Measurements from ENCODE around the gene RPA4.
A peak's percentile ranks its signal among the peaks of the same experiment; 100 is the strongest.
"Not testable (repeated sequence)": the region's sequence is repeated elsewhere in the genome, so short reads cannot be mapped to it uniquely, and the experiment has no call there.

The RPA4 gene, protein sequence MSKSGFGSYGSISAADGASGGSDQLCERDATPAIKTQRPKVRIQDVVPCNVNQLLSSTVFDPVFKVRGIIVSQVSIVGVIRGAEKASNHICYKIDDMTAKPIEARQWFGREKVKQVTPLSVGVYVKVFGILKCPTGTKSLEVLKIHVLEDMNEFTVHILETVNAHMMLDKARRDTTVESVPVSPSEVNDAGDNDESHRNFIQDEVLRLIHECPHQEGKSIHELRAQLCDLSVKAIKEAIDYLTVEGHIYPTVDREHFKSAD

GRCh38 chrX:96883608-96884007 lies at the start of gene RPA4:
Gene RPA4, plus strand, starts transcription at chrX:96883908. Its CDS starts 403 bp downstream, at chrX:96884311.
- DNase-seq (ENCODE audit: low spot score): no peak

- no peak for DNase-seq (ENCODE audit: low spot score)
These were observed 49.6 kb upstream of the RPA4 start for GRCh38 chrX:96834137-96834536.

DNA sequence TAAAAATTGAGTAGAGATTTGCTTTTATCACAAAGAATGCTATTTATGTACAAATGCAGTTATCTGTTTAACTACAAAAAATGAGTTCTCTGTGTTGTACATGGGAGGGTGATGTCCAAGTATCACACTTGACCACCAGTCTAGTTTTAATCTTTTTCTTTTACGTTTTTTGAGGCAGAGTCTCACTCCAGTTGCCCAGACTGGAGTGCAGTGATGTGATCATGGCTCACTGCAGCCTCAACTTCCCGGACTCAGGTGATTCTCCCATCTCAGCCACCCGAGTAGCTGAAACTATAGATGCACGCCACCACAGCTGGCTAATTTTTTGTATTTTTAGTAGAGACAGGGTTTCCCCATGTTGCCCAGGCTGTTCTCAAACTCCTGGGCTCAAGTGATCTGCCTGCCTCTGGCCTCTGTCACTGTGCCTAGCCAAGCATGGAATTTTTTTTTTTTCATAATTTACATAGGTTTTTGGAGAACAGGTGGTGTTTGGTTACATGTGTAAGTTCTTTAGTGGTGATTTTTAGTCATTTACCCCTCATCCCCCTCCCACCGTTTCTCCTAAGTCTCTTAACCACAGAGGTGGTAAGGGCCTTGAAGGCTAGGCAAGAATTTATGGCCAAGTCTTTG lies 47.9 kb upstream of the RPA4 start:
- no peak for DNase-seq (ENCODE audit: low spot score)

- no peak for DNase-seq (ENCODE audit: low spot score)
These were observed 45.9 kb upstream of the RPA4 start for GRCh38 chrX:96837808-96838207.

DNA sequence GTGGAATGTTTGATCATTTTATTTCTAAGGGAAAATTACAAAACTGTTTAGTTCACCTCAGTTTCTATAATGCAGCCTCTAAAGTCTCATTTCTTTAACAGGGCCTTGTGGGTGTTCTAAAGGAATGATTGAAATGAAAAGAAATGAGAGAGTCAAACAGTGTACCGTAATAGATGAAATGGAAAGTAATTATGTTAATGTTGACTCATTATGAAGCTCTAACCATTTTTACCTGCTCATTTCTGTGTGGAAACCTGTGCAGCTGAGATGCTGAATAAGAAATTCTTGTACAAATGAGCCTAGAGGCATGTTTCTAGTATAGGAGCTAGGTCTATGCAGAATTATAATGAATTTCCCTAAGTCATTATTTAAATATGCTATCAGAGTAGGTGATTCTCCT lies 45.2 kb upstream of the RPA4 start:
- DNase-seq (ENCODE audit: low spot score): no peak

DNA sequence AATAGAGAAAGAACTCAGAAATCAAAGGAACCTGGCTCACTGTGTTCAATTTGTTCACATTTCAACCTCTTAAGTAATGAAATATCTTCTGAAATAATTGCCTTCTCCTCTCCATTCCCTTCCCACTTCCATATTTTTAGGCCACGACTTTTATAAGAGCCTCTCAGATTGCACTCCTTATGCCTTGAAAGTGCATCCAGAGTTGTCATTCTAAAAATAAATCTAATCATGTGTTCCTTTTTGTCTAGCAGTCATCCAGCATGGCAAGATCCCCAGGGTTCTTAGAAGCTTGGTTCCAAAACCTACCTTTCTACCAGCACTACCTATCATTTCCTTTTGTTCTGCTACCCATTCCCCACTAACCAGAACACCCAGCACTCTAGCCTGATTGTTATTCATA lies 42.4 kb upstream of the RPA4 start:
- no peak for DNase-seq (ENCODE audit: low spot score)

GRCh38 chrX:96841866-96842265 lies 41.8 kb upstream of the RPA4 start:
- not testable (repeated sequence) for DNase-seq (ENCODE audit: low spot score)

DNA sequence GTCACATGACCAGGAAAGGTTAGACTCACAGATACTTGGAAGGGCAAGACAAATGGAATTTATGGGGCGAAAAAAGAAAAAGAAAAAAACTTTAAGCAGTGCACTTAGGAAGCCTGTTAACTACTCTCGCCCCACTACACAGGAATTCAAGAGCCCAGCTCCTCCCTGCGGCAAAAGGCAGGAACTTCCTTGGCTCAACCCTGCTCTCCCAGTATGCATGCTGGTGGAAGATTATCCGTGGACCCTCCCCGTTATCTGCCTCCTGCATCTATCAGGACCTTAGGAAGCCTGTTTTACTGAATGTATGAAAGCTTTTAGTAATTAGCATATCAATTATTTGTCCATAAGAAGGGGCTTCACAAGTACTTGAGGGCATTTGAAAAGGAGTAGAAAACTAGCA lies 40.1 kb upstream of the RPA4 start:
- peak; percentile 9 for DNase-seq (ENCODE audit: low spot score)

DNA sequence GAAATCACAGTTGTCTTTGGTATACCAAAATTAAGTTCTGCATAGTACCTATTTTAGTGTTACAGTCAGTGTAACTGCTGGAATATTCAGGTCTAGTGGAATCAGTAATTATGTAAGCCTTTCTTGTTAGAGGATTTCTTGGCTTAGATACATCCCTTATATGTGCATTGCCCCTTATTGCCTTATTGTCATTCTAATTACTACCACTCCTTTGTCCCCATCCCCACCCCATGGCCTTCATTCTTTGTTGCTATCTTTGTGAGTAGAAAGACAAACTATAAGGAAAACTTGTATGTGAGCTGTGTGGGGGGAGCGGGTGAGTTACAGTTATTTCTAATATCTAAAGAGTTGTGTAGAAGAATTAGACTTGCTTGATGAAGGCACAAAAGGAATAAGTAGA lies 36.9 kb upstream of the RPA4 start:
- DNase-seq (ENCODE audit: low spot score): no peak

GRCh38 chrX:96859422-96859821 lies 24.3 kb upstream of the RPA4 start:
- DNase-seq (ENCODE audit: low spot score): not testable (repeated sequence)

- DNase-seq (ENCODE audit: low spot score): no peak
These were observed 22.5 kb upstream of the RPA4 start for GRCh38 chrX:96861218-96861617.

DNA sequence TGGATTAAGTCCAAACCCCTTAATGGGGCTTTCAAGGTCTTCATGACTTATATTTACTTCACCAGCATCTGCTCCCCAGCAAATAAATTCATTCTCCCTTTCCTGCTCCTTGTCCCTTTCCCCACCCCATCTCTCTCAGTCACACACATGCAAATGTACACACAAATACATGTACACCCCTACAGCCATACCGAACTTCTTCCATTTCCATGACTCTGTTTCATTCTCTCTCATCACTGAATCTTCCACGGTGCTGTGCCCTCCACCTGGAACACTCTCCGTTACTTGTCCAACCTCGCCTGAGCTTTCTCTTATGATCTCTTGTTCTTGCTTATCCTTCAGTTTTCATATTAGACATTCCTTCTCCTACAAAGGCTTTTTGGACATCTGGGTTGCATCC lies 22.0 kb upstream of the RPA4 start:
- DNase-seq (ENCODE audit: low spot score): no peak

DNA sequence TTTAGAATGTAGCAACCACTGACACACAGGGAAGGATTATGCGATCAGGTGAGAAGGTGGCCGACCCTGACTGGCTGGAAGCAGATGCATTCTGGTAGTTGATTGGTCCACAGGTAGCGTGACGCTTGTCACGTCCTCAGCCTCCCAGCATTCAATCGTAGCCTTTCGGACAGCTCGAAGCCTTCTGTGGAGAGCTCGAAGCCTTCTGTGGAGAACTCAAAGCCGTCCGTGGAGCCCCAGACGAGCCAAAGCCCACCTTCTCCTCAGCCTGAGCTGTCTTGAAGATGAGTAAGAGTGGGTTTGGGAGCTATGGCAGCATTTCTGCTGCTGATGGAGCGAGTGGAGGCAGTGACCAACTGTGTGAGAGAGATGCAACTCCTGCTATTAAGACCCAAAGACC lies 319 bp downstream of the RPA4 start:
- DNase-seq (ENCODE audit: low spot score): no peak

- no peak for DNase-seq (ENCODE audit: low spot score)
These were observed 6.0 kb downstream of the RPA4 start for GRCh38 chrX:96889726-96890125.

DNA sequence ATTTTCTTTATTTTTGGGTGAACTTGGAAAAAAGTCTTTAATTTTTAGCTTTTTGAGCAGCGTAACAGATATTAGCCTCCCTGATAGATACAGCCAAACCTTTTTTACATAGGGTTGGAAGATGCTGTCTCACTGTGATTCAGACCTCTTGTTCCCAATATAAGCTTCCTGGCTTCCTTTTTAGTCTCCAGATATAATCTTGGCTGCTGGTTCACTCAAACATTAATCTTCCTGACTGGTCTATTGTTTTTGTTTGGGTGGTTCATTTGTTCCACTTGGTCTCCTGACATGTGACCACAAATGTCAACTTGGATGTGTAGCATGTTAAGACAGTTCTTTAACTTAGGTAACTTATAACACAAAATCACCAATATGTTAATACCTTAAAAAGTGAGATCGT lies 23.0 kb downstream of the RPA4 start:
- no peak for DNase-seq (ENCODE audit: low spot score)

DNA sequence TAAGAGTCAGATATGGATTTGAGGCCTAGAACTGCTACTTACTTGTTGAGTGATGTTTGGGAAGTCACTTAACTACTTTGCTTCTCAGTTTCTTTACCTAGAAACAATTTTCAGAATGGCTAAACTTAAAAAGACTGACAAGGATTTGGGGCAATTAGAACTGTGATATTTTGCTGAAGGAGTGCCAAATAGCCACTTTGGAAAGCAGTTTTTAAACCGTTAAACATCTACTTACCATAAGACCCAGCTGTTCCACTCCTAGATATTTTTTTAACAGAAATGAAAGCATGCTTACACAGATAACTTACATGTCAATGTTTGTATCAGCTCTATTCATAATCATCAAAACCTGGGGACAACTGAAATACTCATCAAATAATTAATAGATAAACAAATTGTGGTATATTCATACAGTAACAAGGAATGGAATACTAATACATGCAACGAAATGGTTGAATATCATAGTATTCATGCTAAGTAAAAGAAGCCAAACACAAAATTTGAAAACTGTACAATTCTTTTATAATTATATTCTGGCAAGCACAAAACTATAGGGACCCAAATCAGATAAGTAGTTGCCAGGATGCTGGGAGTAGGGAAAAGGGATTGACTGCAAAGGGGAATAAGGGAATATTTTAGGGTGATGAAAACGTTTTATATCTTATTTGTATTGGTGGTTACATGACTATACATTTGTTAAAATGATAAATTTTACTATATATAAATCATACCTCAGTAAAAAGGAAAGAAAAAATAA lies 24.0 kb downstream of the RPA4 start:
- DNase-seq (ENCODE audit: low spot score): no peak

DNA sequence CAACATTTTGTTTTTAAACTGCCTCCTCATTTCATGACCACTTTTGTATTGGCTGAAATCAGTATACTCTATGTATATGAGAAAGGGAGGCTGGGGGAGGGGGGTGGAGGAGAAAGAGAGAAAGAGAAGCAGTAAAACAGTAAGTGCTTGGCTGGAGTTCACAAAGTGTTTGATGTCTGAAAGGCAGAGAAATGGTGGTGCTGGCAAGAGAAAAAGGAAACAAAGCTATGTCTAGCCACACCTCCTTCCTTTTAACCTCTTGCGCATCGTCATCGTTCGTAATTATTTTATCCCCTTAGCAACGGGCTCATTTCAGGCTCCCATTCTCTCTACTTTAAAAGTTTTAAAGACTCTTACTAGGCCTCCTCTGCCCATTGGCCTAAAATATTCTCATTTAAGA lies 25.6 kb downstream of the RPA4 start:
- no peak for DNase-seq (ENCODE audit: low spot score)

DNA sequence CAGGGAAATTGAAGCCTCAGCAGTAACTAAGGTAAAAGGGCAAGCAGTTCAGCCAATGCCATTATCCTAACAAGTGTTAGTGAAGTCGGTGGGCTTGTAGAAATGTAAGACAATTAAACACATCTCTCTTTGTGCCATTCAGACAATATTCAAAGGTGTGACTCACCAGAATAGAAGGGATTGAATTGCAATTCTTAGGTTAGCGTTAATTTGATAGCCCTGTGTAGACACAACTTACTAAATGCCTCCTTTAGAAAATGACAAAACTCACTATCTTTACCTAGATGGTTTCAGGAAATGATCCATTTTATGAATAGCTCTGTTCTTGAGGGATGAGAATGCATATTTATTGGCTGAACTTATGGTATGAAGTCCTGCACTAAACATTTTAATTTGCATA lies 35.2 kb downstream of the RPA4 start:
- DNase-seq (ENCODE audit: low spot score): no peak

GRCh38 chrX:96919672-96920071 lies 36.0 kb downstream of the RPA4 start:
- DNase-seq (ENCODE audit: low spot score): no peak

- no peak for DNase-seq (ENCODE audit: low spot score)
These were observed 40.9 kb downstream of the RPA4 start for GRCh38 chrX:96924581-96924980.

DNA sequence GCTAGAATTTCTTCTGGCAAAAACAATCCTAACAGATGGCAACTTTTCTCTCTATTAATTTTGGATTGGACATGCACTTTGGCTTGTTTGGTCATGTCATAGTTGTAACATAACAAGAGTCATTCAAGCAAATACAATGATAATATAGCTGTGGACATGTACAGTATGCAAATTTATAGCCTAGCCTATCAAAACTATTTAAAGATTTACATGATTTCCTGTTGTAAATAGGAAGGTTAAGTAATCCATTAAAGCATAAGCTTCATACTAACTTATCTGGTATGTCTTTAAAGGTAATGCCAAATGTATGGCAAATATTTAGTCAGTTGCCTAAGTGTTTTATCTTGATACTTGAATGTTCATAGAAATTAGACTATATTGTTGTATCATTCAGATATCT lies 45.3 kb downstream of the RPA4 start:
- no peak for DNase-seq (ENCODE audit: low spot score)
